HEK293 (cell line): ENCODE results near the gene ANAPC2.
A peak's percentile ranks its signal among the peaks of the same experiment; 100 is the strongest.

Source experiments
- BCL11A ChIP-seq: fragments of 450-650 bp; formaldehyde crosslinking; IDR thresholded peaks from 2 replicates; pipeline ENCODE4 v1.5.1; 2016; ENCODE audit warnings: low read depth, missing biosample characterization, missing genetic modification characterization
- EGR2 ChIP-seq: fragments of 450-650 bp; formaldehyde crosslinking; IDR thresholded peaks from 2 replicates; pipeline ENCODE4 v1.5.1; 2016; ENCODE audit warnings: low read depth, missing biosample characterization, missing genetic modification characterization
- KLF7 ChIP-seq: fragments of 450-650 bp; formaldehyde crosslinking; IDR thresholded peaks from 2 replicates; pipeline ENCODE4 v1.5.1; 2016; ENCODE audit warnings: missing biosample characterization, missing genetic modification characterization, borderline replicate concordance
- KLF9 ChIP-seq: fragments of 450-650 bp; formaldehyde crosslinking; IDR thresholded peaks from 2 replicates; pipeline ENCODE4 v1.5.1; 2016; ENCODE audit warnings: missing biosample characterization, missing genetic modification characterization, low read depth
- WT1 ChIP-seq: fragments of 450-650 bp; formaldehyde crosslinking; IDR thresholded peaks from 2 replicates; pipeline ENCODE4 v1.5.1; 2016; ENCODE audit warnings: missing biosample characterization, missing genetic modification characterization
- ZBTB7A ChIP-seq: fragments of 450-650 bp; formaldehyde crosslinking; IDR thresholded peaks from 2 replicates; pipeline ENCODE4 v1.5.1; 2016; ENCODE audit warnings: low read depth, missing biosample characterization, missing genetic modification characterization
- ZNF132 ChIP-seq: fragments of 450-650 bp; formaldehyde crosslinking; IDR thresholded peaks from 2 replicates; pipeline ENCODE4 v1.5.1; 2017; ENCODE audit warnings: missing biosample characterization, missing genetic modification characterization, borderline replicate concordance
- ZNF184 ChIP-seq: fragments of 450-650 bp; IDR thresholded peaks from 2 replicates; pipeline ENCODE4 v1.5.1; 2018; ENCODE audit warnings: missing biosample characterization, mild to moderate bottlenecking, missing genetic modification characterization
- ZNF23 ChIP-seq: fragments of 450-650 bp; formaldehyde crosslinking; IDR thresholded peaks from 2 replicates; pipeline ENCODE4 v1.5.1; 2016; ENCODE audit warnings: missing biosample characterization, missing genetic modification characterization, borderline replicate concordance
- ZNF311 ChIP-seq: fragments of 450-650 bp; formaldehyde crosslinking; IDR thresholded peaks from 2 replicates; pipeline ENCODE4 v1.5.1; 2017; ENCODE audit warnings: missing biosample characterization, missing genetic modification characterization, borderline replicate concordance
- ZNF335 ChIP-seq: fragments of 450-650 bp; formaldehyde crosslinking; conservative IDR thresholded peaks from 2 replicates; pipeline ENCODE4 v1.5.1; 2016; ENCODE audit warnings: missing biosample characterization, missing genetic modification characterization
- ZNF394 ChIP-seq: fragments of 450-650 bp; formaldehyde crosslinking; IDR thresholded peaks from 2 replicates; pipeline ENCODE4 v1.5.1; 2016; ENCODE audit warnings: missing biosample characterization, missing genetic modification characterization, mild to moderate bottlenecking, moderate library complexity, borderline replicate concordance
- ZNF555 ChIP-seq: fragments of 450-650 bp; formaldehyde crosslinking; conservative IDR thresholded peaks from 2 replicates; pipeline ENCODE4 v1.5.1; 2017; ENCODE audit warnings: missing biosample characterization, mild to moderate bottlenecking, missing genetic modification characterization, inconsistent platforms
- TF ChIP-seq, protein P1 (sequence below): fragments of 450-650 bp; formaldehyde crosslinking; IDR thresholded peaks from 2 replicates; pipeline ENCODE4 v1.5.1; 2016; ENCODE audit warnings: missing biosample characterization, missing genetic modification characterization
- TF ChIP-seq, protein P2 (sequence below): fragments of 450-650 bp; formaldehyde crosslinking; IDR thresholded peaks from 2 replicates; pipeline ENCODE4 v1.5.1; 2016; ENCODE audit warnings: missing biosample characterization, missing genetic modification characterization
- TF ChIP-seq, protein P3 (sequence below): fragments of 450-650 bp; formaldehyde crosslinking; IDR thresholded peaks from 2 replicates; pipeline ENCODE4 v1.5.1; 2016; ENCODE audit warnings: missing biosample characterization, missing genetic modification characterization, borderline replicate concordance
- TF ChIP-seq, protein P4 (sequence below): fragments of 450-650 bp; formaldehyde crosslinking; IDR thresholded peaks from 2 replicates; pipeline ENCODE4 v1.5.1; 2017; ENCODE audit warnings: missing biosample characterization, missing genetic modification characterization
- TF ChIP-seq, protein P5 (sequence below): fragments of 450-650 bp; formaldehyde crosslinking; IDR thresholded peaks from 2 replicates; pipeline ENCODE4 v1.5.1; 2016; ENCODE audit warnings: missing biosample characterization, missing genetic modification characterization
- TF ChIP-seq, protein P6 (sequence below): fragments of 450-650 bp; formaldehyde crosslinking; IDR thresholded peaks from 2 replicates; pipeline ENCODE4 v1.5.1; 2016; ENCODE audit warnings: missing biosample characterization, missing genetic modification characterization
- TF ChIP-seq, protein P7 (sequence below): IDR thresholded peaks from 2 replicates; pipeline ENCODE4 v1.6.1; 2011; ENCODE audit warnings: mild to moderate bottlenecking, low read depth, low read length, borderline replicate concordance
- TF ChIP-seq, protein P8 (sequence below): fragments of 450-650 bp; formaldehyde crosslinking; IDR thresholded peaks from 2 replicates; pipeline ENCODE4 v1.5.1; 2016; ENCODE audit warnings: missing biosample characterization, missing genetic modification characterization

ANAPC2 gene

DNA sequence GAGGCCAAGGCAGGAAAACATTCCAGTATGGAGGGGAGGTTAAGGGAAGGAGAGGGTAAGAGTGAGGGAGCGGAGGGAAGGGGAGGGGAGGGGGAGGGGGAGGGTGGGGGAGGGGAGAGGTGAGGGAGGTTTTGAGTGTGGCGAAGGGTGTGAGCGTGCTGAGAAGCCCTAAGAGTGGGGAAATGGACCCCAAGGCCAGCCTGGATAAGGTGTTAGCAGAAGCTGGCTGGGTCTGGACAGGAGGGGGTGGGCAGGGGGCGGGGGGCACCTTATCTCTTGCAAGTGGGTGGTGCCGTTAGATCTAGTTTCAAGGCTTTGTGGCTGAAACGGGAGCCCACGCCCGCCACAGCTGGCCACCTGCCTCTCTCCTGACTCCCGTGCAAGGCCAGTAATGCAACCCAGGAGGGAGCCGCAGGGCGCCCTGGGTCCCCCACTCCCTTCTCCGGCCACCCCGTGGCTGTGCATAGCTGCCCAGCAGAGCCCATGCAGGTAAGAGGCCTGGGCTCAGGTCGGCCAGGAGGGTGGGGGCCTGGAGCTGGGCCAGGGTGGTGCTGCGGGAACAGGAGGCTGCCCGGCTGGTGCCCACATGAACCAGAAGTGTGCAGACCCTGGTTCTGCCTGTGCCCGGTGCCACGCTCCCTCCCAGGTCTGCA is 39.6 kb upstream of the ANAPC2 start (continued):
- TF ChIP-seq, protein P1, sequence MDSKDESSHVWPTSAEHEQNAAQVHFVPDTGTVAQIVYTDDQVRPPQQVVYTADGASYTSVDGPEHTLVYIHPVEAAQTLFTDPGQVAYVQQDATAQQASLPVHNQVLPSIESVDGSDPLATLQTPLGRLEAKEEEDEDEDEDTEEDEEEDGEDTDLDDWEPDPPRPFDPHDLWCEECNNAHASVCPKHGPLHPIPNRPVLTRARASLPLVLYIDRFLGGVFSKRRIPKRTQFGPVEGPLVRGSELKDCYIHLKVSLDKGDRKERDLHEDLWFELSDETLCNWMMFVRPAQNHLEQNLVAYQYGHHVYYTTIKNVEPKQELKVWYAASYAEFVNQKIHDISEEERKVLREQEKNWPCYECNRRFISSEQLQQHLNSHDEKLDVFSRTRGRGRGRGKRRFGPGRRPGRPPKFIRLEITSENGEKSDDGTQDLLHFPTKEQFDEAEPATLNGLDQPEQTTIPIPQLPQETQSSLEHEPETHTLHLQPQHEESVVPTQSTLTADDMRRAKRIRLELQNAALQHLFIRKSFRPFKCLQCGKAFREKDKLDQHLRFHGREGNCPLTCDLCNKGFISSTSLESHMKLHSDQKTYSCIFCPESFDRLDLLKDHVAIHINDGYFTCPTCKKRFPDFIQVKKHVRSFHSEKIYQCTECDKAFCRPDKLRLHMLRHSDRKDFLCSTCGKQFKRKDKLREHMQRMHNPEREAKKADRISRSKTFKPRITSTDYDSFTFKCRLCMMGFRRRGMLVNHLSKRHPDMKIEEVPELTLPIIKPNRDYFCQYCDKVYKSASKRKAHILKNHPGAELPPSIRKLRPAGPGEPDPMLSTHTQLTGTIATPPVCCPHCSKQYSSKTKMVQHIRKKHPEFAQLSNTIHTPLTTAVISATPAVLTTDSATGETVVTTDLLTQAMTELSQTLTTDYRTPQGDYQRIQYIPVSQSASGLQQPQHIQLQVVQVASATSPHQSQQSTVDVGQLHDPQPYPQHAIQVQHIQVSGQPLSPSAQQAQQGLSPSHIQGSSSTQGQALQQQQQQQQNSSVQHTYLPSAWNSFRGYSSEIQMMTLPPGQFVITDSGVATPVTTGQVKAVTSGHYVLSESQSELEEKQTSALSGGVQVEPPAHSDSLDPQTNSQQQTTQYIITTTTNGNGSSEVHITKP (tag by site-specific recombination) = no peak
- TF ChIP-seq ZNF184 (tag by site-specific recombination) (no peak), ZNF394 (tag by site-specific recombination) (no peak), ZNF555 (tag by site-specific recombination) (no peak), BCL11A (tag by site-specific recombination) (no peak), KLF7 (tag by site-specific recombination) (no peak), ZNF335 (tag by site-specific recombination) (0 out of 2 replicates have a peak, but pooled peaks have one; percentile 16), ZNF23 (tag by site-specific recombination) (no peak), WT1 (0 out of 2 replicates have a peak, but pooled peaks have one; percentile 1), KLF9 (no peak), EGR2 (no peak; the same call in 1 of the 2 replicates), ZNF311 (tag by site-specific recombination) (no peak), ZBTB7A (tag by site-specific recombination) (no peak), ZNF132 (tag by site-specific recombination) (no peak)
- TF ChIP-seq, protein P2, sequence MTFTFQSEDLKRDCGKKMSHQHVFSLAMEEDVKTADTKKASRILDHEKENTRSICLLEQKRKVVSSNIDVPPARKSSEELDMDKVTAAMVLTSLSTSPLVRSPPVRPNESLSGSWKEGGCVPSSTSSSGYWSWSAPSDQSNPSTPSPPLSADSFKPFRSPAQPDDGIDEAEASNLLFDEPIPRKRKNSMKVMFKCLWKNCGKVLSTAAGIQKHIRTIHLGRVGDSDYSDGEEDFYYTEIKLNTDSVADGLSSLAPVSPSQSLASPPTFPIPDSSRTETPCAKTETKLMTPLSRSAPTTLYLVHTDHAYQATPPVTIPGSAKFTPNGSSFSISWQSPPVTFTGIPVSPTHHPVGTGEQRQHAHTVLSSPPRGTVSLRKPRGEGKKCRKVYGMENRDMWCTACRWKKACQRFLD = no peak
- TF ChIP-seq, protein P3, sequence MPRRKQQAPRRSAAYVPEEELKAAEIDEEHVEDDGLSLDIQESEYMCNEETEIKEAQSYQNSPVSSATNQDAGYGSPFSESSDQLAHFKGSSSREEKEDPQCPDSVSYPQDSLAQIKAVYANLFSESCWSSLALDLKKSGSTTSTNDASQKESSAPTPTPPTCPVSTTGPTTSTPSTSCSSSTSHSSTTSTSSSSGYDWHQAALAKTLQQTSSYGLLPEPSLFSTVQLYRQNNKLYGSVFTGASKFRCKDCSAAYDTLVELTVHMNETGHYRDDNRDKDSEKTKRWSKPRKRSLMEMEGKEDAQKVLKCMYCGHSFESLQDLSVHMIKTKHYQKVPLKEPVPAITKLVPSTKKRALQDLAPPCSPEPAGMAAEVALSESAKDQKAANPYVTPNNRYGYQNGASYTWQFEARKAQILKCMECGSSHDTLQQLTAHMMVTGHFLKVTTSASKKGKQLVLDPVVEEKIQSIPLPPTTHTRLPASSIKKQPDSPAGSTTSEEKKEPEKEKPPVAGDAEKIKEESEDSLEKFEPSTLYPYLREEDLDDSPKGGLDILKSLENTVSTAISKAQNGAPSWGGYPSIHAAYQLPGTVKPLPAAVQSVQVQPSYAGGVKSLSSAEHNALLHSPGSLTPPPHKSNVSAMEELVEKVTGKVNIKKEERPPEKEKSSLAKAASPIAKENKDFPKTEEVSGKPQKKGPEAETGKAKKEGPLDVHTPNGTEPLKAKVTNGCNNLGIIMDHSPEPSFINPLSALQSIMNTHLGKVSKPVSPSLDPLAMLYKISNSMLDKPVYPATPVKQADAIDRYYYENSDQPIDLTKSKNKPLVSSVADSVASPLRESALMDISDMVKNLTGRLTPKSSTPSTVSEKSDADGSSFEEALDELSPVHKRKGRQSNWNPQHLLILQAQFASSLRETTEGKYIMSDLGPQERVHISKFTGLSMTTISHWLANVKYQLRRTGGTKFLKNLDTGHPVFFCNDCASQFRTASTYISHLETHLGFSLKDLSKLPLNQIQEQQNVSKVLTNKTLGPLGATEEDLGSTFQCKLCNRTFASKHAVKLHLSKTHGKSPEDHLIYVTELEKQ (tag by site-specific recombination) = no peak
- TF ChIP-seq, protein P4, sequence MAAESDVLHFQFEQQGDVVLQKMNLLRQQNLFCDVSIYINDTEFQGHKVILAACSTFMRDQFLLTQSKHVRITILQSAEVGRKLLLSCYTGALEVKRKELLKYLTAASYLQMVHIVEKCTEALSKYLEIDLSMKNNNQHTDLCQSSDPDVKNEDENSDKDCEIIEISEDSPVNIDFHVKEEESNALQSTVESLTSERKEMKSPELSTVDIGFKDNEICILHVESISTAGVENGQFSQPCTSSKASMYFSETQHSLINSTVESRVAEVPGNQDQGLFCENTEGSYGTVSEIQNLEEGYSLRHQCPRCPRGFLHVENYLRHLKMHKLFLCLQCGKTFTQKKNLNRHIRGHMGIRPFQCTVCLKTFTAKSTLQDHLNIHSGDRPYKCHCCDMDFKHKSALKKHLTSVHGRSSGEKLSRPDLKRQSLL = no peak
- TF ChIP-seq, protein P5, sequence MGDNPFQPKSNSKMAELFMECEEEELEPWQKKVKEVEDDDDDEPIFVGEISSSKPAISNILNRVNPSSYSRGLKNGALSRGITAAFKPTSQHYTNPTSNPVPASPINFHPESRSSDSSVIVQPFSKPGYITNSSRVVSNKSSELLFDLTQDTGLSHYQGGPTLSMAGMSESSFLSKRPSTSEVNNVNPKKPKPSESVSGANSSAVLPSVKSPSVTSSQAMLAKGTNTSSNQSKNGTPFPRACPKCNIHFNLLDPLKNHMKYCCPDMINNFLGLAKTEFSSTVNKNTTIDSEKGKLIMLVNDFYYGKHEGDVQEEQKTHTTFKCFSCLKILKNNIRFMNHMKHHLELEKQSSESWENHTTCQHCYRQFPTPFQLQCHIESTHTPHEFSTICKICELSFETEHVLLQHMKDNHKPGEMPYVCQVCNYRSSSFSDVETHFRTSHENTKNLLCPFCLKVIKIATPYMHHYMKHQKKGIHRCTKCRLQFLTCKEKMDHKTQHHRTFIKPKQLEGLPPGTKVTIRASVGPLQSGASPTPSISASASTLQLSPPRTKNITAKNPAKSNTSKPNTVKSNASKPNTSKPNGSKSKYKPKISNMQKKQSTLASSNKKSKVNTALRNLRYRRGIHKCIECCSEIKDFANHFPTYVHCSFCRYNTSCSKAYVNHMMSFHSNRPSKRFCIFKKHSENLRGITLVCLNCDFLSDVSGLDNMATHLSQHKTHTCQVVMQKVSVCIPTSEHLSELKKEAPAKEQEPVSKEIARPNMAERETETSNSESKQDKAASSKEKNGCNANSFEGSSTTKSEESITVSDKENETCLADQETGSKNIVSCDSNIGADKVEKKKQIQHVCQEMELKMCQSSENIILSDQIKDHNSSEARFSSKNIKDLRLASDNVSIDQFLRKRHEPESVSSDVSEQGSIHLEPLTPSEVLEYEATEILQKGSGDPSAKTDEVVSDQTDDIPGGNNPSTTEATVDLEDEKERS = no peak
- TF ChIP-seq, protein P6, sequence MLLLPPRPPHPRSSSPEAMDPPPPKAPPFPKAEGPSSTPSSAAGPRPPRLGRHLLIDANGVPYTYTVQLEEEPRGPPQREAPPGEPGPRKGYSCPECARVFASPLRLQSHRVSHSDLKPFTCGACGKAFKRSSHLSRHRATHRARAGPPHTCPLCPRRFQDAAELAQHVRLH (tag by site-specific recombination) = no peak
- TF ChIP-seq, protein P7, sequence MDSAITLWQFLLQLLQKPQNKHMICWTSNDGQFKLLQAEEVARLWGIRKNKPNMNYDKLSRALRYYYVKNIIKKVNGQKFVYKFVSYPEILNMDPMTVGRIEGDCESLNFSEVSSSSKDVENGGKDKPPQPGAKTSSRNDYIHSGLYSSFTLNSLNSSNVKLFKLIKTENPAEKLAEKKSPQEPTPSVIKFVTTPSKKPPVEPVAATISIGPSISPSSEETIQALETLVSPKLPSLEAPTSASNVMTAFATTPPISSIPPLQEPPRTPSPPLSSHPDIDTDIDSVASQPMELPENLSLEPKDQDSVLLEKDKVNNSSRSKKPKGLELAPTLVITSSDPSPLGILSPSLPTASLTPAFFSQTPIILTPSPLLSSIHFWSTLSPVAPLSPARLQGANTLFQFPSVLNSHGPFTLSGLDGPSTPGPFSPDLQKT = no peak
- TF ChIP-seq, protein P8, sequence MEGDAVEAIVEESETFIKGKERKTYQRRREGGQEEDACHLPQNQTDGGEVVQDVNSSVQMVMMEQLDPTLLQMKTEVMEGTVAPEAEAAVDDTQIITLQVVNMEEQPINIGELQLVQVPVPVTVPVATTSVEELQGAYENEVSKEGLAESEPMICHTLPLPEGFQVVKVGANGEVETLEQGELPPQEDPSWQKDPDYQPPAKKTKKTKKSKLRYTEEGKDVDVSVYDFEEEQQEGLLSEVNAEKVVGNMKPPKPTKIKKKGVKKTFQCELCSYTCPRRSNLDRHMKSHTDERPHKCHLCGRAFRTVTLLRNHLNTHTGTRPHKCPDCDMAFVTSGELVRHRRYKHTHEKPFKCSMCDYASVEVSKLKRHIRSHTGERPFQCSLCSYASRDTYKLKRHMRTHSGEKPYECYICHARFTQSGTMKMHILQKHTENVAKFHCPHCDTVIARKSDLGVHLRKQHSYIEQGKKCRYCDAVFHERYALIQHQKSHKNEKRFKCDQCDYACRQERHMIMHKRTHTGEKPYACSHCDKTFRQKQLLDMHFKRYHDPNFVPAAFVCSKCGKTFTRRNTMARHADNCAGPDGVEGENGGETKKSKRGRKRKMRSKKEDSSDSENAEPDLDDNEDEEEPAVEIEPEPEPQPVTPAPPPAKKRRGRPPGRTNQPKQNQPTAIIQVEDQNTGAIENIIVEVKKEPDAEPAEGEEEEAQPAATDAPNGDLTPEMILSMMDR = no peak
